ENCODE measurements around the gene MED31.

DNA sequence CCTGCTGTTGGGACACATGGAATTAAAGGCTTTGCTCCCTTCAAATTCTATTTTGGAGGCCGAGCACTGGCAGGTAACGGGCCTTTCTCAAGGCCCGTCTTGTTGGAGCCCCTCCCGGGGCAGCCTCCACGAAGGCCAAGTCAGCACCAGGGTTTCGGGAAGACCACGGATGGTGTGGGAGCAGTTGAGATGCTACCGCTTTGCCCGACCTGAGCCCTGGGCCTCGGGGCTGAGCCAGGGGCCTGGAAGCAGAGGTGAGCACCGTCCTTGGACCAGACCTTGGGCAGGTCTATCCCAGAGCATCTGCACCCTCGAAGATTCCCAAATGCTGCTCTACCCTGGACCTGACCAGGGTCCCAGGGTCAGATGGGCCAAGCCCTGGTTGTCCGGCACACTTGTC is 23.2 kb upstream of the MED31 start:
- TF ChIP-seq EZH2 (IDR thresholded peaks at IDR 0.05; ENCODE audit: borderline replicate concordance) = no peak
- TF ChIP-seq, protein P1, sequence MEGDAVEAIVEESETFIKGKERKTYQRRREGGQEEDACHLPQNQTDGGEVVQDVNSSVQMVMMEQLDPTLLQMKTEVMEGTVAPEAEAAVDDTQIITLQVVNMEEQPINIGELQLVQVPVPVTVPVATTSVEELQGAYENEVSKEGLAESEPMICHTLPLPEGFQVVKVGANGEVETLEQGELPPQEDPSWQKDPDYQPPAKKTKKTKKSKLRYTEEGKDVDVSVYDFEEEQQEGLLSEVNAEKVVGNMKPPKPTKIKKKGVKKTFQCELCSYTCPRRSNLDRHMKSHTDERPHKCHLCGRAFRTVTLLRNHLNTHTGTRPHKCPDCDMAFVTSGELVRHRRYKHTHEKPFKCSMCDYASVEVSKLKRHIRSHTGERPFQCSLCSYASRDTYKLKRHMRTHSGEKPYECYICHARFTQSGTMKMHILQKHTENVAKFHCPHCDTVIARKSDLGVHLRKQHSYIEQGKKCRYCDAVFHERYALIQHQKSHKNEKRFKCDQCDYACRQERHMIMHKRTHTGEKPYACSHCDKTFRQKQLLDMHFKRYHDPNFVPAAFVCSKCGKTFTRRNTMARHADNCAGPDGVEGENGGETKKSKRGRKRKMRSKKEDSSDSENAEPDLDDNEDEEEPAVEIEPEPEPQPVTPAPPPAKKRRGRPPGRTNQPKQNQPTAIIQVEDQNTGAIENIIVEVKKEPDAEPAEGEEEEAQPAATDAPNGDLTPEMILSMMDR (IDR thresholded peaks at IDR 0.05; ENCODE audit: poor library complexity) = no peak
